Testis (tissue), 2 donors: ENCODE measurements around the gene SMIM36.

ENCODE experiments used
- POLR2A ChIP-seq: fragments of 450-650 bp; IDR thresholded peaks from one replicate; pipeline ENCODE4 v1.6.1; 2017; ENCODE audit warnings: antibody characterized with exemption, mild to moderate bottlenecking, moderate library complexity
- TF ChIP-seq, protein P1 (sequence below), 3 experiments: fragments of 450-650 bp in 2 of 3; fragments of 200-600 bp in 1 of 3; sonication (generic) in 1 of 3; IDR thresholded peaks; one replicate each; pipeline ENCODE4 v1.5.1; 2016 to 2019; ENCODE audit warnings: antibody characterized with exemption in 3 of 3, mild to moderate bottlenecking in 2 of 3, moderate library complexity in 1 of 3

DNA sequence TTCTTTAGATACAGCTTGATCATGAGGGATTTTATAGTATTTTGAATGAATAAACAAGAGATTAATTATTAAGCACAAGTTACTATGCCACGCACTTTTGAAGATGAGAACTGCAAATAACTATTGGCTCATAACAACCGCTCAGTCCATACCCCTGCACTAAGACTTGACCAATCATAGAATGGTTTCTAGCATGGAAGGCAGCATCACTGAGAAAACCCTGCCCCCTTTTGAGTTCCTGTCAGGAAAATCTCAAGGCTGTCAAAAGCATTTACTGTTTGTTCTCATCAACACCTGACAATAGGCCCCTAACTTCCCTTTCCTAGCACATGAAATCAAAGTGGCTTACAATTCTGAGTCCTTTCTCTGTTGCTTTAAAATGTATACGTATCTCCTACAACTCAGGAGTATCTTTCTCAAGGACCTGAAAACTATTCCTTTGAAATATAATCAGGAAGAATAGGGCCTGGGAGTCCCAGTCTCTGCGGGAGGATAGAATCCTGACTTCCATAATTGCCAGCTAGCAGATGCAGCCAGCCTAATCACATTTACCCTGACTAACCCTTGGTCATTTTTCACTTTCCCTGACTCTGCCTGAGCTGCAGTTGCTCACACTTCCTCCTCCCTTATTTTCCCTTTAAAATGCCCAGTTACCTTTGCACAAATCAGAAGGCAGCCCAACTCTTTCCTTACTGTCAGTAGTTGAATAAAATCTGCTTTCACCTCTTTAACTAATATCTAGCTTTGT is 80.5 kb downstream of the SMIM36 start:
- no peak for TF ChIP-seq POLR2A
- TF ChIP-seq, protein P1, sequence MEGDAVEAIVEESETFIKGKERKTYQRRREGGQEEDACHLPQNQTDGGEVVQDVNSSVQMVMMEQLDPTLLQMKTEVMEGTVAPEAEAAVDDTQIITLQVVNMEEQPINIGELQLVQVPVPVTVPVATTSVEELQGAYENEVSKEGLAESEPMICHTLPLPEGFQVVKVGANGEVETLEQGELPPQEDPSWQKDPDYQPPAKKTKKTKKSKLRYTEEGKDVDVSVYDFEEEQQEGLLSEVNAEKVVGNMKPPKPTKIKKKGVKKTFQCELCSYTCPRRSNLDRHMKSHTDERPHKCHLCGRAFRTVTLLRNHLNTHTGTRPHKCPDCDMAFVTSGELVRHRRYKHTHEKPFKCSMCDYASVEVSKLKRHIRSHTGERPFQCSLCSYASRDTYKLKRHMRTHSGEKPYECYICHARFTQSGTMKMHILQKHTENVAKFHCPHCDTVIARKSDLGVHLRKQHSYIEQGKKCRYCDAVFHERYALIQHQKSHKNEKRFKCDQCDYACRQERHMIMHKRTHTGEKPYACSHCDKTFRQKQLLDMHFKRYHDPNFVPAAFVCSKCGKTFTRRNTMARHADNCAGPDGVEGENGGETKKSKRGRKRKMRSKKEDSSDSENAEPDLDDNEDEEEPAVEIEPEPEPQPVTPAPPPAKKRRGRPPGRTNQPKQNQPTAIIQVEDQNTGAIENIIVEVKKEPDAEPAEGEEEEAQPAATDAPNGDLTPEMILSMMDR (IDR thresholded peaks at IDR 0.05) = no peak
